Activated CD8-positive, alpha-beta memory T cell treated with anti-CD3 and anti-CD28 coated beads, Interleukin-2, amount 50 U/mL, for 24 hours (primary cell): ENCODE data around the gene DIDO1.
"Not testable (repeated sequence)": the region's sequence is repeated elsewhere in the genome, so short reads cannot be mapped to it uniquely, and the experiment has no call there.

Experiments used
- DNase-seq: peaks from one replicate; pipeline ENCODE4 v3.0.0-alpha.2; 2020; ENCODE audit errors: extremely low read depth

The DIDO1 gene

GRCh38 chr20:62856931-62857619 lies 69.2 kb downstream of the DIDO1 start:
- DNase-seq: no peak

GRCh38 chr20:62855120-62855519 lies 71.2 kb downstream of the DIDO1 start:
- no peak for DNase-seq

GRCh38 chr20:62854121-62854520 lies 72.2 kb downstream of the DIDO1 start:
- DNase-seq: no peak

- DNase-seq: not testable (repeated sequence)
These were observed 73.0 kb downstream of the DIDO1 start for GRCh38 chr20:62853304-62853703.

- no peak for DNase-seq
These were observed 73.5 kb downstream of the DIDO1 start for GRCh38 chr20:62852841-62853240.

- no peak for DNase-seq
These were observed 74.1 kb downstream of the DIDO1 start for GRCh38 chr20:62852196-62852595.

- no peak for DNase-seq
These were observed 75.9 kb downstream of the DIDO1 start for GRCh38 chr20:62850333-62850974.

- no peak for DNase-seq
These were observed 76.9 kb downstream of the DIDO1 start for GRCh38 chr20:62849431-62849830.

- DNase-seq: not testable (repeated sequence)
These were observed 77.4 kb downstream of the DIDO1 start for GRCh38 chr20:62848917-62849316.

GRCh38 chr20:62846166-62846890 lies 80.0 kb downstream of the DIDO1 start:
- no peak for DNase-seq

GRCh38 chr20:62845416-62846160 lies 80.7 kb downstream of the DIDO1 start:
- no peak for DNase-seq

GRCh38 chr20:62844182-62844581 lies 82.1 kb downstream of the DIDO1 start:
- no peak for DNase-seq

- no peak for DNase-seq
These were observed 82.6 kb downstream of the DIDO1 start for GRCh38 chr20:62843656-62844055.

GRCh38 chr20:62841705-62842212 lies 84.5 kb downstream of the DIDO1 start:
- DNase-seq: no peak

- DNase-seq: no peak
These were observed 85.8 kb downstream of the DIDO1 start for GRCh38 chr20:62840244-62841197.

- DNase-seq: no peak
These were observed 86.5 kb downstream of the DIDO1 start for GRCh38 chr20:62839816-62840215.

GRCh38 chr20:62839261-62839660 lies 87.0 kb downstream of the DIDO1 start:
- DNase-seq: no peak

GRCh38 chr20:62838128-62838891 lies 88.0 kb downstream of the DIDO1 start:
- DNase-seq: no peak

- DNase-seq: no peak
These were observed 88.5 kb downstream of the DIDO1 start for GRCh38 chr20:62837790-62838127.

- no peak for DNase-seq
These were observed 89.3 kb downstream of the DIDO1 start for GRCh38 chr20:62836967-62837490.
